ENCODE results near the gene PMS1.

The PMS1 gene

DNA sequence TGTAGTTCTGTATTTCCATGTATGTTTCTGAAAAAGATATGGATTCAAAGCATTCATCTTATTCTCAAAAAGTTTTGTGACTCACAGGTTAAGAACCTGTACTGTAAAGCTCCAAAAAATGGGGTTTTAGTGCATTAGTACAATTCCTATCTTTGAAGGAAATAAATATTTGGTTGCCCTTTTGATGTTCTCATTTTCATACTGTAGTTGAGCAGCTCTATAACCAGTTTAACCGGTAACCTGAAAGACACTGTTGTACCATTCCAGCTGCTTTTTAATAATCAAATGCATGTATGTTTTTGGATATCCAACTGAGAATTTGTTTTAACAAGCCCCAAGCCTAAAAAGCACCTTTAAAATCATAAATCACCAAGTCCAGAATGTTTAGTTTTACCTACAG, 12.0 kb upstream of the PMS1 start:
- no peak overlapping the region for H3K27ac ChIP-seq (ENCODE audit: insufficient read depth, low read length, poor library complexity, severe bottlenecking)
- H3K36me3 ChIP-seq (ENCODE audit: control insufficient read depth, insufficient read depth, low read length): peaks cover 52% of the 10 kb centered on the region

DNA sequence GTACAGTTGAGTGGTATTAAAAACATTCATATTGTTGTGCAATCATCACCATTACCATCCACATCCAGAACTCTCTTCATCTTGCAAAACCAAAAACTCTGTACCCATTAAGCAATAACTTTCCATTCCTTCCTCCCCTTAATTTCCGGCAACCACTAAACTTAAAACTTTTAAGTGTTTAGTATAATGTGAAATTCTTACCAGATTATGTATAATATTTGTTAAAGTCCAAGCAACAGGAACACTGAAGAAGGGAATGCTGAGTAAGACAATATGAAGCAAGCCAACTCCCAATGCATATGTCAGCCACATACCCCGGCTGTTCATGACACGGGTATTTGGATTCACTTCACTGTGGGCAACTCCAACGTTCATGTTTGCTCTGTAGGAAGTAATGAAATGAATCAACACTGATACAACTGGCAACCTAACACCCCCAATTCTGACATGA, 2.0 kb upstream of the PMS1 start:
- no peaks in the 10 kb centered on the region for H3K9me3 ChIP-seq (ENCODE audit: control insufficient read depth, low read length)
- no peak for DNase-seq
- H3K27ac ChIP-seq (ENCODE audit: insufficient read depth, low read length, poor library complexity, severe bottlenecking): no peak overlapping the region
- H3K4me3 ChIP-seq (ENCODE audit: insufficient read depth, low read depth, low read length, poor library complexity, severe bottlenecking): peak overlapping the region; percentile 86
- H3K36me3 ChIP-seq (ENCODE audit: control insufficient read depth, insufficient read depth, low read length): peaks cover 23% of the 10 kb centered on the region
- no peaks in the 10 kb centered on the region for H3K27me3 ChIP-seq (replicated peaks; ENCODE audit: control insufficient read depth, insufficient read depth, low read length, poor library complexity, severe bottlenecking)
- peaks cover 18% of the 10 kb centered on the region for H3K4me1 ChIP-seq (ENCODE audit: control insufficient read depth, insufficient read depth, low read length, poor library complexity, severe bottlenecking)

More for the DNA sequence above, 12.0 kb upstream of the PMS1 start:
- Histone ChIP-seq H3K4me1 (ENCODE audit: control insufficient read depth, insufficient read depth, low read length, poor library complexity, severe bottlenecking) (no peaks in the 10 kb centered on the region), H3K4me3 (ENCODE audit: insufficient read depth, low read depth, low read length, poor library complexity, severe bottlenecking) (no peak overlapping the region), H3K9me3 (ENCODE audit: control insufficient read depth, low read length) (no peaks in the 10 kb centered on the region), H3K27me3 (replicated peaks; ENCODE audit: control insufficient read depth, insufficient read depth, low read length, poor library complexity, severe bottlenecking) (no peaks in the 10 kb centered on the region)
- DNase-seq: no peak

DNA sequence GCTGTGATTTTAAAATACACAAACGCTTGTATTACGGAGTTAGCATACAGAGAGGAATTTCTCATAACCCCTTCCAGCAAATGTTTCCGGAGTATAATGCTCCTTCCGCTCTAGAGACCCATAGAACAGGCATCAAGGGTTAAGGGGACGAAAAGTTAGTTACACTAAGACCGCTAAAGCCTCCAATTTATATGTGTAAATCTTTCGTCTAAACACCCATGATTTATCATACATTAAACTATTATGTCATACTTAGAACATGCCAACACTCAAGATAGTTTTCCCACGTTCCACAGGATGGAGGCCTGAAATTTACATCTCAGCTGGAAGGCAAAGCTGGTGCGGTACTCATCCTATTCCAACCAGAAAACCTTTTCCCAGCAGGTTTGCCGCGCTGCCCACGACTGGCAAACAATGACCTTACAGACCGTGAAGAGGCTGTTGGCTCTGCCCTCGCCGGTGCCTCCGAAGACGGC, 761 bp upstream of the PMS1 start:
- Histone ChIP-seq H3K27ac (ENCODE audit: insufficient read depth, low read length, poor library complexity, severe bottlenecking) (peak overlapping the region; percentile 94), H3K4me1 (ENCODE audit: control insufficient read depth, insufficient read depth, low read length, poor library complexity, severe bottlenecking) (peaks cover 18% of the 10 kb centered on the region), H3K36me3 (ENCODE audit: control insufficient read depth, insufficient read depth, low read length) (peaks cover 19% of the 10 kb centered on the region), H3K4me3 (ENCODE audit: insufficient read depth, low read depth, low read length, poor library complexity, severe bottlenecking) (peak overlapping the region; percentile 86), H3K9me3 (ENCODE audit: control insufficient read depth, low read length) (no peaks in the 10 kb centered on the region), H3K27me3 (replicated peaks; ENCODE audit: control insufficient read depth, insufficient read depth, low read length, poor library complexity, severe bottlenecking) (no peaks in the 10 kb centered on the region)
- DNase-seq: no peak

GRCh38 chr2:189791338-189792042, 7.2 kb downstream of the PMS1 start:
- Histone ChIP-seq H3K9me3 (ENCODE audit: control insufficient read depth, low read length) (no peaks in the 10 kb centered on the region), H3K4me1 (ENCODE audit: control insufficient read depth, insufficient read depth, low read length, poor library complexity, severe bottlenecking) (no peaks in the 10 kb centered on the region), H3K27me3 (replicated peaks; ENCODE audit: control insufficient read depth, insufficient read depth, low read length, poor library complexity, severe bottlenecking) (no peaks in the 10 kb centered on the region), H3K4me3 (ENCODE audit: insufficient read depth, low read depth, low read length, poor library complexity, severe bottlenecking) (peak overlapping the region; percentile 4), H3K36me3 (ENCODE audit: control insufficient read depth, insufficient read depth, low read length) (peaks cover 7% of the 10 kb centered on the region), H3K27ac (ENCODE audit: insufficient read depth, low read length, poor library complexity, severe bottlenecking) (peak overlapping the region; percentile 35)
- no peak for DNase-seq

GRCh38 chr2:189794310-189794709, 10.1 kb downstream of the PMS1 start:
- no peak for DNase-seq
- Histone ChIP-seq H3K9me3 (ENCODE audit: control insufficient read depth, low read length) (no peaks in the 10 kb centered on the region), H3K4me3 (ENCODE audit: insufficient read depth, low read depth, low read length, poor library complexity, severe bottlenecking) (no peak overlapping the region), H3K27ac (ENCODE audit: insufficient read depth, low read length, poor library complexity, severe bottlenecking) (no peak overlapping the region), H3K27me3 (replicated peaks; ENCODE audit: control insufficient read depth, insufficient read depth, low read length, poor library complexity, severe bottlenecking) (no peaks in the 10 kb centered on the region), H3K36me3 (ENCODE audit: control insufficient read depth, insufficient read depth, low read length) (peaks cover 10% of the 10 kb centered on the region), H3K4me1 (ENCODE audit: control insufficient read depth, insufficient read depth, low read length, poor library complexity, severe bottlenecking) (no peaks in the 10 kb centered on the region)

DNA sequence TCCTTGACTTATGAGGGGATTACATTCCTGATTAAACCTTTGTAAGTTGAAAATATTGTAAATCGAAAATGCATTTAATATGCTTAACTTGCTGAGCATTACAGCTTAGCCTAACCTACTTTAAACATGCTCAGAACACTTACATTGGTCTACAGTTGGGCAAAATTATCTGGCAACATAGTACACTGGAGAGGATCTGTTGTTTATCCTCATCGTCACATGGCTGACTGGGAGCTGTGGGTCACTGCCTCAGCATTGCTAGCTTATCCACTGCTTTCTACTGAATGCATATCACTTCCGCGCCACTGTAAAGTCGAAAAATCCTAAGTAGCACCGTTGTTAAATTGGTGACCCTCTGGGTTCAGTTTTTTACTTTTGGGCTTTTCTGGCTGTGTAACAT, 13.7 kb downstream of the PMS1 start:
- no peak for DNase-seq
- Histone ChIP-seq H3K4me1 (ENCODE audit: control insufficient read depth, insufficient read depth, low read length, poor library complexity, severe bottlenecking) (no peaks in the 10 kb centered on the region), H3K27ac (ENCODE audit: insufficient read depth, low read length, poor library complexity, severe bottlenecking) (no peak overlapping the region), H3K27me3 (replicated peaks; ENCODE audit: control insufficient read depth, insufficient read depth, low read length, poor library complexity, severe bottlenecking) (no peaks in the 10 kb centered on the region), H3K36me3 (ENCODE audit: control insufficient read depth, insufficient read depth, low read length) (peaks cover 11% of the 10 kb centered on the region), H3K9me3 (ENCODE audit: control insufficient read depth, low read length) (no peaks in the 10 kb centered on the region), H3K4me3 (ENCODE audit: insufficient read depth, low read depth, low read length, poor library complexity, severe bottlenecking) (no peak overlapping the region)

DNA sequence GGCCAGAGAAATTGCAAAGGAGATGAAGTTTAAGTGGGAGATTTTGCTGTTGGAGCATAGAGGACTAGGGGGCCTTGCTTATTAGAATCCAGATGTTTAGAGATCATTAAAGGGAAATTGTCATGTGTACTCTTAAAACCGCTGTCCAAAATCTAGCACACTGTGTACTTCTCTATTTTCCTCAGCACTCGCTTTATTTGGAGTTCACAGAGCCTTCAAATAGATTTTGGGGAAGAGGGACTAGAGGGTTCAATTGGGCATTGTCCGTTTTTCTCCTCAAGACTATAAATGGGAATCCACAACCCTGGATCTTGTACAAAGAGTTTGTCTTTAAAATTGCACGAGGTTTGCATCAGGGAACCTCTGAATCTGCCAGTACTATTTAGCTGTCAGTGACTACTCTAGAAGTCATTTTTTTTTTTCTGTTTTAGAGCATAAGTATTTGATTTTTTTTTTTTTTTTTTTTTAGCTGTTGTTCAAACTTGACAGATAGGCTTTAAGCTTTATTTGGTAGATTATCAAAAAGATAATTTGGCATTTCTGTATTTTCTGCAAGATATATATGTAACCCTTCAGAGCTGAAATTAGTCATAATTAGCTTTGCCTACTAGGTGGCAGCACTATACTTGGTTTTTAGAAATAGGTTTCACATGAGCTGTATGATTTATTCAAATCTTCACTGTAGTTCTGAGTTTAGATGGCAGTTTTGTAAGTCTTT, 14.2 kb downstream of the PMS1 start:
- Histone ChIP-seq H3K9me3 (ENCODE audit: control insufficient read depth, low read length) (no peaks in the 10 kb centered on the region), H3K27me3 (replicated peaks; ENCODE audit: control insufficient read depth, insufficient read depth, low read length, poor library complexity, severe bottlenecking) (no peaks in the 10 kb centered on the region), H3K4me1 (ENCODE audit: control insufficient read depth, insufficient read depth, low read length, poor library complexity, severe bottlenecking) (no peaks in the 10 kb centered on the region), H3K36me3 (ENCODE audit: control insufficient read depth, insufficient read depth, low read length) (peaks cover 6% of the 10 kb centered on the region), H3K4me3 (ENCODE audit: insufficient read depth, low read depth, low read length, poor library complexity, severe bottlenecking) (no peak overlapping the region), H3K27ac (ENCODE audit: insufficient read depth, low read length, poor library complexity, severe bottlenecking) (no peak overlapping the region)
- DNase-seq: no peak

- Histone ChIP-seq H3K36me3 (ENCODE audit: control insufficient read depth, insufficient read depth, low read length) (peaks cover 6% of the 10 kb centered on the region), H3K27ac (ENCODE audit: insufficient read depth, low read length, poor library complexity, severe bottlenecking) (no peak overlapping the region), H3K4me3 (ENCODE audit: insufficient read depth, low read depth, low read length, poor library complexity, severe bottlenecking) (no peak overlapping the region), H3K27me3 (replicated peaks; ENCODE audit: control insufficient read depth, insufficient read depth, low read length, poor library complexity, severe bottlenecking) (no peaks in the 10 kb centered on the region), H3K9me3 (ENCODE audit: control insufficient read depth, low read length) (no peaks in the 10 kb centered on the region), H3K4me1 (ENCODE audit: control insufficient read depth, insufficient read depth, low read length, poor library complexity, severe bottlenecking) (no peaks in the 10 kb centered on the region)
- DNase-seq: no peak
These were observed 14.7 kb downstream of the PMS1 start for GRCh38 chr2:189799030-189799331.

DNA sequence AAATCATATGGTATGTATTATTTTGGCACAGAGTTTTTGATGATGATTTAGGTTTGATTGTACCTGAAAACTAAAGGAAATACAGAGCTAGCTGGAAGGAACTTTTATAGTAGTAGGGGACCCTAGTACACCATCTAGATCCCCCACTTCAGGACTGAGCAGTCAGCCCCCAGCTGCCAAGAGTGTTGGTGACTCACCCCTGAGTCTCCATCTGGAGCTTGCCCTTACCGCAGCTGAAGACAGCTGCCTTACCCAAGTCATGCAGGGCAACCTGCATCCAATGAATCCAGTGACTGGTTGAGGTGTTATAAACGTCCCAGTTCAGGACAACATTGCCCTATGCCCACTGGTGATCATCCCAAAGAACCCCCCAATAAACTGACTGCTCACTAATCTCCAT, 15.3 kb downstream of the PMS1 start:
- Histone ChIP-seq H3K9me3 (ENCODE audit: control insufficient read depth, low read length) (no peaks in the 10 kb centered on the region), H3K27me3 (replicated peaks; ENCODE audit: control insufficient read depth, insufficient read depth, low read length, poor library complexity, severe bottlenecking) (no peaks in the 10 kb centered on the region), H3K27ac (ENCODE audit: insufficient read depth, low read length, poor library complexity, severe bottlenecking) (no peak overlapping the region), H3K4me3 (ENCODE audit: insufficient read depth, low read depth, low read length, poor library complexity, severe bottlenecking) (no peak overlapping the region), H3K4me1 (ENCODE audit: control insufficient read depth, insufficient read depth, low read length, poor library complexity, severe bottlenecking) (no peaks in the 10 kb centered on the region), H3K36me3 (ENCODE audit: control insufficient read depth, insufficient read depth, low read length) (peaks cover 6% of the 10 kb centered on the region)
- DNase-seq: no peak

GRCh38 chr2:189802396-189802912, 18.2 kb downstream of the PMS1 start:
- no peak for DNase-seq
- Histone ChIP-seq H3K27me3 (replicated peaks; ENCODE audit: control insufficient read depth, insufficient read depth, low read length, poor library complexity, severe bottlenecking) (no peaks in the 10 kb centered on the region), H3K27ac (ENCODE audit: insufficient read depth, low read length, poor library complexity, severe bottlenecking) (no peak overlapping the region)

More at GRCh38 chr2:189802396-189802912, 18.2 kb downstream of the PMS1 start:
- Histone ChIP-seq H3K4me3 (ENCODE audit: insufficient read depth, low read depth, low read length, poor library complexity, severe bottlenecking) (no peak overlapping the region), H3K9me3 (ENCODE audit: control insufficient read depth, low read length) (no peaks in the 10 kb centered on the region), H3K4me1 (ENCODE audit: control insufficient read depth, insufficient read depth, low read length, poor library complexity, severe bottlenecking) (no peaks in the 10 kb centered on the region), H3K36me3 (ENCODE audit: control insufficient read depth, insufficient read depth, low read length) (peaks cover 6% of the 10 kb centered on the region)

All from effector memory CD4-positive, alpha-beta T cell (primary cell).